ENCODE results near the gene GP9.

DNA sequence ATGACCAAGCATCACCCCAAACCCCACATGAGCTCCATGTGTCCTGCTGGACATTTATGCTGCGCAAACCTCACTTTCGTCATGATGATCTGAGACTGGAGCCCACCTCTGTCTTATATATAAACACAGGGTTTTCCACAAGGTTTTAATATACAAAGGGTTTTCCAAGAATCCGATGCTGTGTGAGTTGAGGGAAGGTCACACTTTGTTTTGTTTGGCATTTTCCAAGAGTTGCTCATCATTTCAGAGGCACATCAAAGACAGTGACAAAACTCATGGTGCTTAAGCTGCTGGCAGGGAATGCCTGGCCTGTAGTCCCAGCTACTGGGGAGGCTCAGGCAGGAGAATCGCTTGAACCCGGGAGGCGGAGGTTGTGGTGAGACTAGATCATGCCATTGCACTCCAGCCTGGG is 39.4 kb upstream of the GP9 start:
- TF ChIP-seq RAD21 (IDR thresholded peaks at IDR 0.05; ENCODE audit: low read depth) (no peak), CREB1 (IDR thresholded peaks at IDR 0.05; ENCODE audit: low read depth) (no peak), EGR1 (IDR thresholded peaks at IDR 0.05) (no peak), EP300 (IDR thresholded peaks at IDR 0.05; ENCODE audit: borderline replicate concordance) (no peak), TCF12 (IDR thresholded peaks at IDR 0.05; ENCODE audit: low read depth) (no peak)
- TF ChIP-seq, protein P1, sequence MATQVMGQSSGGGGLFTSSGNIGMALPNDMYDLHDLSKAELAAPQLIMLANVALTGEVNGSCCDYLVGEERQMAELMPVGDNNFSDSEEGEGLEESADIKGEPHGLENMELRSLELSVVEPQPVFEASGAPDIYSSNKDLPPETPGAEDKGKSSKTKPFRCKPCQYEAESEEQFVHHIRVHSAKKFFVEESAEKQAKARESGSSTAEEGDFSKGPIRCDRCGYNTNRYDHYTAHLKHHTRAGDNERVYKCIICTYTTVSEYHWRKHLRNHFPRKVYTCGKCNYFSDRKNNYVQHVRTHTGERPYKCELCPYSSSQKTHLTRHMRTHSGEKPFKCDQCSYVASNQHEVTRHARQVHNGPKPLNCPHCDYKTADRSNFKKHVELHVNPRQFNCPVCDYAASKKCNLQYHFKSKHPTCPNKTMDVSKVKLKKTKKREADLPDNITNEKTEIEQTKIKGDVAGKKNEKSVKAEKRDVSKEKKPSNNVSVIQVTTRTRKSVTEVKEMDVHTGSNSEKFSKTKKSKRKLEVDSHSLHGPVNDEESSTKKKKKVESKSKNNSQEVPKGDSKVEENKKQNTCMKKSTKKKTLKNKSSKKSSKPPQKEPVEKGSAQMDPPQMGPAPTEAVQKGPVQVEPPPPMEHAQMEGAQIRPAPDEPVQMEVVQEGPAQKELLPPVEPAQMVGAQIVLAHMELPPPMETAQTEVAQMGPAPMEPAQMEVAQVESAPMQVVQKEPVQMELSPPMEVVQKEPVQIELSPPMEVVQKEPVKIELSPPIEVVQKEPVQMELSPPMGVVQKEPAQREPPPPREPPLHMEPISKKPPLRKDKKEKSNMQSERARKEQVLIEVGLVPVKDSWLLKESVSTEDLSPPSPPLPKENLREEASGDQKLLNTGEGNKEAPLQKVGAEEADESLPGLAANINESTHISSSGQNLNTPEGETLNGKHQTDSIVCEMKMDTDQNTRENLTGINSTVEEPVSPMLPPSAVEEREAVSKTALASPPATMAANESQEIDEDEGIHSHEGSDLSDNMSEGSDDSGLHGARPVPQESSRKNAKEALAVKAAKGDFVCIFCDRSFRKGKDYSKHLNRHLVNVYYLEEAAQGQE (IDR thresholded peaks at IDR 0.05; ENCODE audit: low read depth) = no peak
- TF ChIP-seq, protein P2, sequence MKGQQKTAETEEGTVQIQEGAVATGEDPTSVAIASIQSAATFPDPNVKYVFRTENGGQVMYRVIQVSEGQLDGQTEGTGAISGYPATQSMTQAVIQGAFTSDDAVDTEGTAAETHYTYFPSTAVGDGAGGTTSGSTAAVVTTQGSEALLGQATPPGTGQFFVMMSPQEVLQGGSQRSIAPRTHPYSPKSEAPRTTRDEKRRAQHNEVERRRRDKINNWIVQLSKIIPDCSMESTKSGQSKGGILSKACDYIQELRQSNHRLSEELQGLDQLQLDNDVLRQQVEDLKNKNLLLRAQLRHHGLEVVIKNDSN (IDR thresholded peaks at IDR 0.05) = no peak
